TTC549 (cell line): ENCODE measurements around the gene ETV6.

Source experiments
- FAIRE-seq: peaks from 2 replicates; lab custom pipeline; 2012; peaks lifted over from hg19 to GRCh38; lab: Jason Lieb, UNC

ETV6 gene

GRCh38 chr12:11719678-11720099, 70.2 kb downstream of the ETV6 start:
- FAIRE-seq, result no peak

DNA sequence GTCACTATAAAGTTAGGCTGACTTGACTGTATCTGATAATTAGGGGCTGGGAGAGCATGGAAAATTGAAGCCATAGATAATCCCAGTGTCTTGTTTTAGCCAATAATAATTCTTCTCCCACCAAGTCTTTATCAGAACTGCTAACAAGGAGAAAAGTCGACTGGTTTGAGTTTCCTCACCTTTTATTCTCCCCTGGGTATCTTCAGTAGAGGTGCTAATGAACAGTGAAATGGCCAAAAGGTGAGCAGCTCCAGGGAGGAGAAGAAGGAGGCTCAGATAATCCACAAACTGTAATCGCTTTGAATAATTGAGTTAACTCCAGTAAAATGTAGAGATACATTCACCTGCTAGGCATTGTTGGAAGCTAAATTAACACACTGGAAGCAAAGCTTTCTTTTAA, 72.6 kb downstream of the ETV6 start:
- FAIRE-seq, result no peak

GRCh38 chr12:11722578-11723138, 73.2 kb downstream of the ETV6 start:
- FAIRE-seq, result no peak

GRCh38 chr12:11723993-11724392, 74.5 kb downstream of the ETV6 start:
- no peak for FAIRE-seq

GRCh38 chr12:11724888-11725311, 75.4 kb downstream of the ETV6 start:
- no peak for FAIRE-seq

- FAIRE-seq, result no peak
These were observed 76.2 kb downstream of the ETV6 start for GRCh38 chr12:11725686-11726085.

DNA sequence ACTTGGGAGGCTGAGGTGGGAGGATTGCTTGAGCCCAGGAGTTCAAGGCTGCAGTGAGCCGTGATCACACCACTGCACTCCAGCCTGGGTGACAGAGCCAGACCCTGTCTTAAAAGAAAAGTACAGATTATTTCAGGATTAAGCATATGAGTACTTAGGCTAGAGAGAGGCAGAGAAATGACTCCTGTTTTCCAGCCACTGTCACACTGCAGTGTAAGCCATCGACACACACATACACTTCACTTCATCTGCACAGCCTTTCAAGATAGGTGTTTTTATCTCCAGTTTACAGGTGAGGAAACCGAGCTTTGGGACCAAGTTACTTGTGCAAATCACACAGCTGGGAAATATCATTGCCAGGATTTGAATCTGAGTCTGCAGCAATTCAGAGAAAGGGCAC, 77.2 kb downstream of the ETV6 start:
- FAIRE-seq, result no peak

DNA sequence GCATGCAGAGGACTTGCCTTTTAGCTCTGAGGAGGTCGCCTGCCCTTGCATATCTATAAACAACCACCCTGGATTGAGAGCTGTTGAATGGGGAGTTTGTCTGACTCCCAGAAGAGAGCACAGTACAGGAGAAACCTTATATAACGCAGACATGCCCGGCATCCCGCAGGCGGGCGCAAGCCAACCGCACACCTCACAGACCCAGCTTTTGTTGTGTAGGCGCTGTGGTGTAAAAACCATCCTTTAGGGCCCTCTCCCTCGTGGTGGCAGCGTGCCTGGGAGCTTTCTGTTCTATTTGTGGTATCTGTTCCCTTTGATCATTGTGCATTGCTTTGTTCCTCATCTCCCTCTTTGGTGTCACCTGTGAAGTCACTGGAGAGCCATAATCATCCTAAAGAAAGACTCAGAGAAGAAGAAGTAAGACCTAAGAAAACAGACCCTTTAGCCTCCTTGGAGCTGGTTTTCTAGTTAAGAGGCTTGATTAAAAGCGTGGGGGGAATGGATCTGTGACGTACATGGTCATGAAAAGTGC, 77.7 kb downstream of the ETV6 start:
- FAIRE-seq, result no peak

GRCh38 chr12:11728154-11728755, 78.8 kb downstream of the ETV6 start:
- FAIRE-seq, result no peak

GRCh38 chr12:11729008-11729407, 79.5 kb downstream of the ETV6 start:
- no peak for FAIRE-seq

- FAIRE-seq, result no peak
These were observed 80.1 kb downstream of the ETV6 start for GRCh38 chr12:11729439-11730150.

GRCh38 chr12:11730299-11731041, 81.0 kb downstream of the ETV6 start:
- no peak for FAIRE-seq

- FAIRE-seq, result no peak
These were observed 81.5 kb downstream of the ETV6 start for GRCh38 chr12:11731042-11731357.

DNA sequence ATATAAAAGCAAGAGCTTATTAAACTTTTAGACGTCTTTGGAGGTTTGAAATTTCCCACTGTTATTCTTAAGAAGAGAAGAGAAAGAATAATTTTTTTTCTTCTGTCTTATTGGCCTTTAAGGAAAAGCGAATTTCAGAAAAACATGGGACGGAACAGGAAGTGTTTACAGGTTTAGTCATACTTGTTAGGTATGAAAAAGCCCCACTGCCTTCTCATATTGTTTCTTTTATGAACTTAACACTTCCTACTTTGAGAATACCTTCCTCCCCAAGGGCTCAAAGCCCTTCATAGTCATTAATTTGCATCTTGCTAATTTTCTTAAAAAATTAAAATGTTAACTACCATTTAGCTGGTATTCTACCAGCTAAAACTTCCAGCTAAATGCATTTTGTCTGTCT, 82.0 kb downstream of the ETV6 start:
- no peak for FAIRE-seq

DNA sequence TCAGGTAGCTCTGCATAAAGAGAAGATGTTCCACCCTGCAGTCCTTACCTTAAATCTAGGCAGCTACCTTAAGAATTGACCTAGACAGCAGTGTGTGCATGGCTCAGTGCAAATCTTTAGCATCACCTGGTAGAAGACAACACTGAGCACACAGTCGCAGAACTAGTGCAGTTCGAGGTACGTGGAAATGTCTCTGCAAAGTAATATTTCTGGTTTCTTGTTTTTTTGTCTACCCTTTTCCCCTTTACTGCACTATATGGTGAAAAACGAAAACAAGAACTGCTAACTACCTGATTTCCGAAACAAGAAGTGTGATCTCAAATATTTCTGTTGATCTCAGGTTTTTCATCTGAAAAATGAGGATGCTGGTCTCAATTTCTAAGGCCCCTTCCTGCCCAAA, 82.5 kb downstream of the ETV6 start:
- FAIRE-seq, result no peak

- no peak for FAIRE-seq
These were observed 83.2 kb downstream of the ETV6 start for GRCh38 chr12:11732715-11733114.

DNA sequence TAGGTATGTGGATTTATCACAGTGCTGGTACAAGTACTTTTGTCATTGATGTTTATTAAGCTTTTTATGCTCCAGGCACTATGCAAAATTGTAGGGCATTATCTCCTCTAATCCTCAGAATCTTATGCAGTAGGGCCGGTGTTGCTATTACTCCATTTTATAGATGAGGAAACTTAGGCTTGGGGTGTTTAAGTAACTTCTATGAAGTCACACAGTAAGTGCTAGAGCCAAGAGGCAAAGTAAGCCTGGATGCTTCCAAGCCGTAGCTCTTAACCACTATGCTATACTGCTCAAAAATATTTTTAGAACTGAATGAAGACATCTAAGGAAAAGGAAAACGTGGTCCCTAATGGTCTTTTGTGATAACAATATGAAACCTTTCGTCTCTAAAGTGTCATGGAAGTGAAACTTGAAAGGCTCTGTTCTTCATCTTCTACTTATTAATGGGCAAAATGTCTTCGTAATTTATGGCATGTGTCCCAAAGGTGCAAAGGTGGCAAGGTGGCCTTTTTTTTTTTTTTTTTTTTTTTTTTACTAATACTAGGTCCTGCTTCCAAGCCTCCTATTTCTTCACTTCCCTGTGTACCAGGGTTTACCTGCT, 85.2 kb downstream of the ETV6 start:
- no peak for FAIRE-seq

DNA sequence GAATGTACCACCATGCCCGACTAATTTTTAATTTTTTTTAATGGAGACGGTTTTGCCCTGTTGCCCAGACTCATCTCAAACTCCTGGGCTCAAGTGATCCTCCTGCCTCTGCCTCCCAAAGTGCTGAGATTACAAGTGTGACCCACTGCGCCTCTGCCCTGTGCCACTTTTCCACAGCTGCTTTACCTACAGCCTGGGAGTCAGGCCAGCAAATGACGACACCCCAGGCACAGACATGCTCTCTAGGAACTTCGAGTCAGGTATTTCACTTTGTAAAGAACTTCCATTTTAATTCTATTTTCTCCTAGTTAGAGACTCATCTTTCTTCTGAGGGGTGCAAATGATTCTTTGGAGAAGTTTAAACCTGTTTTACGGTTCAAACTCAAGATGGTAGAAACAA, 89.0 kb downstream of the ETV6 start:
- FAIRE-seq, result no peak

- no peak for FAIRE-seq
These were observed 90.6 kb downstream of the ETV6 start for GRCh38 chr12:11739980-11740577.

GRCh38 chr12:11741434-11742092, 92.1 kb downstream of the ETV6 start:
- no peak for FAIRE-seq
